ENCODE measurements around the gene CCDC134. TPM values are rescaled to one million over a fixed set of nuclear protein-coding genes. Genes with fewer than 3 reads are reported as not detected.

CCDC134 gene
- total RNA-seq, 4 donors from 2014 or later = 12.2 to 15.4 (median 13.1) TPM

GRCh38 chr22:41847300-41847699 lies 46.8 kb downstream of the CCDC134 start:
- WGBS, 2 donors = 73 to 77% methylated on average over 2 of the region's 2 CpGs
- intact Hi-C loops (cut with DNase I; ENCODE audit: low total_unique reads) = no loop called here
- no peak overlapping the region for H3K4me3 ChIP-seq (ENCODE audit: low read depth, poor library complexity, severe bottlenecking)
- TF ChIP-seq POLR2A (IDR thresholded peaks at IDR 0.05) = no peak
- no peak for TF ChIP-seq CTCF (IDR thresholded peaks at IDR 0.05)
- no peak for DNase-seq (ENCODE audit: low spot score in 2 of 2)

GRCh38 chr22:41848468-41848867 lies 48.0 kb downstream of the CCDC134 start:
- intact Hi-C loops (cut with DNase I; ENCODE audit: low total_unique reads) = no loop called here
- TF ChIP-seq POLR2A (IDR thresholded peaks at IDR 0.05) (no peak), CTCF (IDR thresholded peaks at IDR 0.05) (no peak)
- WGBS, 2 donors = 48 to 55% methylated on average over 5 of the region's 5 CpGs
- no peak overlapping the region for H3K4me3 ChIP-seq (ENCODE audit: low read depth, poor library complexity, severe bottlenecking)
- DNase-seq (ENCODE audit: low spot score in 2 of 2) = peak in 1 of 2 donors; percentile 66

GRCh38 chr22:41856469-41856868 lies 56.0 kb downstream of the CCDC134 start:
- WGBS, 2 donors = 65 to 73% methylated on average over 2 of the region's 2 CpGs
- intact Hi-C loops (cut with DNase I; ENCODE audit: low total_unique reads) = no loop called here
- no peak for DNase-seq (ENCODE audit: low spot score in 2 of 2)
- TF ChIP-seq CTCF (IDR thresholded peaks at IDR 0.05) (no peak), POLR2A (IDR thresholded peaks at IDR 0.05) (no peak)
- no peak overlapping the region for H3K4me3 ChIP-seq (ENCODE audit: low read depth, poor library complexity, severe bottlenecking)

GRCh38 chr22:41857155-41857859 lies 56.8 kb downstream of the CCDC134 start:
- WGBS, 2 donors = 66 to 75% methylated on average over 7 of the region's 7 CpGs
- no peak for DNase-seq (ENCODE audit: low spot score in 2 of 2)
- TF ChIP-seq CTCF (IDR thresholded peaks at IDR 0.05) (no peak), POLR2A (IDR thresholded peaks at IDR 0.05) (no peak)
- intact Hi-C loops (cut with DNase I; ENCODE audit: low total_unique reads) = no loop called here
- H3K4me3 ChIP-seq (ENCODE audit: low read depth, poor library complexity, severe bottlenecking) = no peak overlapping the region

- TF ChIP-seq CTCF (IDR thresholded peaks at IDR 0.05) (no peak), POLR2A (IDR thresholded peaks at IDR 0.05) (no peak)
- DNase-seq (ENCODE audit: low spot score in 2 of 2) = no peak
- H3K4me3 ChIP-seq (ENCODE audit: low read depth, poor library complexity, severe bottlenecking) = no peak overlapping the region
- intact Hi-C loops (cut with DNase I; ENCODE audit: low total_unique reads) = no loop called here
Observed at GRCh38 chr22:41857860-41858199, 57.4 kb downstream of the CCDC134 start.

GRCh38 chr22:41862160-41862529 lies 61.7 kb downstream of the CCDC134 start:
- no peak for DNase-seq (ENCODE audit: low spot score in 2 of 2)
- no peak overlapping the region for H3K4me3 ChIP-seq (ENCODE audit: low read depth, poor library complexity, severe bottlenecking)
- intact Hi-C loops (cut with DNase I; ENCODE audit: low total_unique reads) = no loop called here
- 60 to 76% methylated on average over 4 of the region's 4 CpGs for WGBS, 2 donors
- TF ChIP-seq POLR2A (IDR thresholded peaks at IDR 0.05) = no peak
- no peak for TF ChIP-seq CTCF (IDR thresholded peaks at IDR 0.05)

All from lower leg skin (tissue), 4 donors.